CD4-positive, alpha-beta T cell treated with Interleukin-4 for 1 hour (primary cell): Measurements from ENCODE around the gene IER5.
"Not testable (repeated sequence)": the region's sequence is repeated elsewhere in the genome, so short reads cannot be mapped to it uniquely, and the experiment has no call there.

ENCODE experiments used
- DNase-seq, 2 donors: peaks; one replicate each; pipeline ENCODE4 v3.0.0-alpha.2; 2020 to 2022

Gene IER5

DNA sequence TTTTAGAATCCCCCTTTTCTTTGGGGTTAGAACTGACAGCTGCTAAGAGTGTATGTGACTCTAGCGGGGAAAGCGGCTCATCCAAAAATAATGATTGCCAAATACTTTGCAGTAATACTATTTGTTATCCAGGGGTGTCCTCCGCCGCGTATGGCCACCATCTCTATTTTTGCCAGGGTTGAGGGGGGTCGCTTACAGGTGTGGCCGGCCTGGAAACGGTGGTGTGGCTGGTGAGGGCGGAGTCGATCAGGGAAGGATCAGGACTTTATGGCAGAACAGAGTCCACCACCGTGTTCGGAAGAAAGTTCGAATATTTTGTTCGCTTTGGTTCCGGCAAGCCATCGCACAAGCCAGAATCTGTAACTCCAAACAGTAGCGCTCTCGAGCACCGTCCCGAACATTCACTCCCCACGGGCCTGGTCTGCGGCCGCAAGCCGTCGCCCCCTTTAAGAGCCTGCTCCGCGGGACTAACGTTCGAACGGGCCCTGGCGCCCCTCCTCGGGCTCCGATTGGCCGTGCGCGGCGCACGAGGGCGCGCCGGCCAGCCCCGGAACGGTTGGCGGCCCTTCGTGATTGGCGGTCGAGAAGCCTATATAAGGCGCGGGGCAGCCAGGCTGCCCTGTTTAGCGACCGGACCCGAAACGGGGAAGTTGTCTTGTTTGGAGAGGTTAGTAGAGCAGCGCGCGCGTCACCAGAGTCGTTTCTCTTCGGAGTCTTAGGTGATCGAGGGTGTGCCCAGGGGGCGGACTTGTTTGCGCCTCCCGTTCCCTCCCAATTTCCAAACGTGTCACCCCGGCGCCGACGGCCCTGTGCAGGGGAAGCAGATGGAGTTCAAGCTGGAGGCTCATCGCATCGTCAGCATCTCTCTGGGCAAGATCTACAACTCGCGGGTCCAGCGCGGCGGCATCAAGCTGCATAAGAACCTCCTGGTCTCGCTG lies at the start of gene IER5:
TSS of gene IER5 (plus strand) at position 622 of the 938 bp plus-strand sequence. CDS start at position 825, 203 bp downstream.
- DNase-seq = peak; percentile 98

DNA sequence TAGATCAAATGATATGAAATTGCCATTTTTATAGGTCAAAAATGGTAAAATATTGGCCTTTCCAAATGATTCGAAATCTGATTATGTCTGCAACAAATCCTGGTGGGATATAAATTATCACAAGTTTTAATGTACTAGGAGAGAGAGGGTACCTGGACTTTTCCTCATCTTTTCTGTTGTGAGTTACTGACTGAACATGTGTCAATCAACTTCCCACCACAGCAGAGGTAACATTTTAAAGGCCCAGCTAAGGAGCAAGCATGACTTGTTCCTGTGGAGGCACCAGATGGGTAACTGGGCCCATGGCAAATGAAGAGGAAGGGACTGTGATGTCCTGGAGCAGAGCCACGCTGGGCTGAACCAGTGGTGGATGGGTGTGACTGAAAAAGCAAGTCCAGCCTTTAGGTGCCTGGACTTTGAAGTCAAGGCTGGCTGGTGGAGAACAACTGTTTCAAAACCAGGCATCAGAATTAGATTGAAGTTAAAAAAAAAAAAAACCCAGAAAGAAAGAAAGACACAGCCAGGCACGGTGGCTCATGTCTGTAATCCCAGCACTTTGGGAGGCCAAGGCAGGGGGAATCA lies 48.1 kb upstream of the IER5 start:
- DNase-seq = no peak

DNA sequence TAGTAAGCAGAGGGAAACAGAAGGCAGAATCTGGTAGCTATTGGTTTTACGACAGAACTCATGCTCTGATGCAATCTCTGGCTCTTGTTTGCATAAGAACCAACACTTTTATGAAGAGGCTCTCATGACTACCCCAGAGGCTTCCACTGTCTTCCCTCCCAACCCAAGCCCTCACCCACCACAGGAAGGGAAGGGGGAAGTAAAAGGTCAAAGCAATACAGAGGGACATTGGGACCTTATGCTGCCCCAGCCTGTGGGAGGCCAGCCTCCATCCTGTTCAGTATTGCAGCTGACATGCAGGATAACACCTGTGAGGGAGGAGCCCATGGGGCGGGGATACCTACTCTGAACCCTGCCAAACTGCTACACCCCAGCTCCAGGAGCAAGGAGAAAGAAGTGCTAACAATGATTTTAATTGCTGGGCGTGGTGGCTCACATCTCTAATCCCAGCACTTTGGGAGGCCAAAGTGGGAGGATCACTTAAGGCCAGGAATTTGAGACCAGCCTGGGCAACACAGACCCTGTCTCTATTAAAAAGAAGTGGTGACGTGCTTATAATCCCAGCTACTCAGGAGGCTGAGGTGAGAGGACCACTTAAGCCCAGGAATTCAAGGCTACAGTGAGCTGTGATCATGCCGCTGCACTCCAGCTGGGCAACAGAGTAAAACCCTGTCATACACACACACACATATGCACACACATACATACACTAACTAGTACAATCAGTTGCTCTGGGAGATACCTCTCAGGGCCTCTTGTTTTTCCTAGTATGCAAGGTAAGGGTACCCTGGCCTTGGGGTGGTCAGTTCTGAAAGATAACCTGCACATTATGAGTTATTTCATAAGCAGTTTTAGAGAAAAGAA lies 45.2 kb upstream of the IER5 start:
- DNase-seq = peak in 1 of 2 donors; percentile 62

DNA sequence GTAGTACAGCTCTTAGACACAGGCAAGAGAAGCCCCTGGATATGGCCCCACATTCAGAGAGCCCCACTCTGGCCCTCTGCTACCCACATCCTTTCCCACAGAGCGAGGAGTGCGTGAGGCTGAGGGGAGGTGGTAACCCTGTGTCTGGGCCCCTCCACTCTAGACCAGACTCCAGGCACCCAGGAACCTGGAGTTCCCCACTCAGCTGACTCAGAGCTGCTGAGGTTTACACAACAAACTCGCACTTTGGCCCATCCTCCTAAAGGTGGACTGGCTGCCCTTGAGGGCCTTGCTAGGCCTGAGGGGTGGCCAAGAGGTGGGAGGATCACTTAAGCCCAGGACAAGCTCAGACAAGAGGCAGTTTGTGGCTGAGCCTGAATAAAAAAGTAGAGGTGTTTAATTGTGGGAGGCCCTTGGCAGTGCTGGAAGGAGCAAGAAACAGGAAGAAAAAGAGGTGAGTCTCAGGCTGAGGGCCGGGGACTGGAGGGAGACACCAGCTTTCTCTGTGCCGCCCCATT lies 44.0 kb upstream of the IER5 start:
- DNase-seq = peak in 1 of 2 donors; percentile 70

DNA sequence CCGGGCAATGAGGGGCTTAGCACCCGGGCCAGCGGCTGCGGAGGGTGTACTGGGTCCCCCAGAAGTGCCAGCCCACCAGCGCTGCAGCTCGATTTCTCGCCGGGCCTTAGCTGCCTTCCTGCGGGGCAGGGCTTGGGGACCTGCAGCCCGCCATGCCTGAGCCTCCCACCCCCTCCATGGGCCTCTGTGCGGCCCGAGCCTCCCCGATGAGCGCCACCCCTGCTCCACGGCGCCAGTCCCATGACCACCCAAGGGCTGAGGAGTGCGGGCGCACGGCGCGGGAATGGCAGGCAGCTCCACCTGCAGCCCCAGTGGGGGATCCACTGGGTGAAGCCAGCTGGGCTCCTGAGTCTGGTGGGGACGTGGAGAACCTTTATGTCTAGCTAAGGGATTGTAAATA lies 42.6 kb upstream of the IER5 start:
- DNase-seq = not testable (repeated sequence)

DNA sequence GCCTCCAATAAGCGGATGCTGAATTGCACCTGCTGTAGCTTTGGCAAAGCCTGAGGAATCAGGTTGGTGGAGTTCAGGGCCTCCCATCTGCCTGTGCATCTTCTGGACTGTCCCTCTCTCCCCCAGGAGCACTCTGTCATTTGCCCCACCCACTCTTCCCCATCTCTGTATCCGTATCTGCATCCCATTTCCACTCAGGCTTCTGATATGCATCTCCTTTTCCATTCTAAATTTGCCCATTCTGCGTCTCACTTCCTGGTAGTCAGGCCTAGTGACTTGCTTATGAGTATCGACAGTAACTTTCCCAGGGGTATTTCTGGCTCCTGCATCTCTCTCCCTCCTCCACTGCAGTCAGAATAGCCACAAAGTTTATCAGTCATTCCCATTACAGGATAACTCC lies 39.1 kb upstream of the IER5 start:
- no peak for DNase-seq

DNA sequence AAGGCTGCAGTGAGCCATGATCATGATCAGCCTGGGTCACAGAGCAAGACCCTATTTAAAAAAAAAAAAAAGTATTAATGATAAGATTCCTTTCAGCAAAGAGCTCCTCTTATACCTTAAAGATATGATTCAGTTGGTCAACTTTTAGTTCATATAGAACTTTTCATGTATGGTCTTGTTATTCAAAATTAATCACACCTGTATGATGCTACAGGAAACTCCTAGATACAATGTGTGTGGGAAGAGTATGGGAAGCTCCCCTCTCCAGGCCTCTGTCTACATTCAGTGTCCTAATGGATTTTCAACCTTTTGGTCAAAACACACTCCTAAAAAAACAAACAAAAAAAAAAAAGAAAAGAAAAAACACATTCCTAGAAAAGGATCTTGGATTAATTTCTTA lies 37.6 kb upstream of the IER5 start:
- no peak for DNase-seq

DNA sequence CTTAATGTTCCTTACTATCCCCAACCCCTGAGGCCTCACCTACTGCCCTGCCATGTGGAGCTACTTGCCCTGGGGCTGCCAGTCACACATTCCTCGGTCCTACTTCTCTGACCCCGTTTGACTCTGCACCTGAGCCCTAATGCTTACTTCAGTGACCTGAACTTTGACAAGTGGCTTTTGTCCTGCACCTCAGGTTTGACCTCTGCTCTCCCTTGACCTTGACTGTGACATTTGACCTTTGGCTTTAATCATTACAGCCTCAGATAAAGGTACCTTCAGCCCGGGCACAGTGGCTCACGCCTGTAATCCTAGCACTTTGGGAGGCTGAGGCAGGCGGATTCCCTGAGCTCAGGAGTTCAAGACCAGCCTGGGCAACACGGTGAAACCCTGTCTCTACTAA lies 31.9 kb upstream of the IER5 start:
- DNase-seq = no peak

DNA sequence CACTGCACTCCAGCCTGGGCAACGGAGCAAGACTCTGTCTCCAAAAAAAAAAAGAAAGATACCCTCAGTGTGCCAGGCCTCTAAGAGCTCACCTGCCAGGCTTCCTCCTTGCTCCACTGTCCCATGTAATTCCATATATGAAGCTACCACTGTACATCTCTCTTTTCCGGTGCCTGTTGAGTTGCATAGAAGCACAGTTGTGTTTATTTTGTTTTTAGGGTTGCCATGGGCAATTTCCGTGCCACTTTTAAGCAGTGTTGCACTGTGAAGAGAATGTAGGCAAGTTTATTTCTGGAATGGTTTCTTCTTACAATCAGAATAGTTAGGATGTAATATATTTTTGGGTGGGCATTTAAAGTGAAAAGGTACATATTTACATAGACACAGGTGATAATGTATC lies 31.4 kb upstream of the IER5 start:
- no peak for DNase-seq

DNA sequence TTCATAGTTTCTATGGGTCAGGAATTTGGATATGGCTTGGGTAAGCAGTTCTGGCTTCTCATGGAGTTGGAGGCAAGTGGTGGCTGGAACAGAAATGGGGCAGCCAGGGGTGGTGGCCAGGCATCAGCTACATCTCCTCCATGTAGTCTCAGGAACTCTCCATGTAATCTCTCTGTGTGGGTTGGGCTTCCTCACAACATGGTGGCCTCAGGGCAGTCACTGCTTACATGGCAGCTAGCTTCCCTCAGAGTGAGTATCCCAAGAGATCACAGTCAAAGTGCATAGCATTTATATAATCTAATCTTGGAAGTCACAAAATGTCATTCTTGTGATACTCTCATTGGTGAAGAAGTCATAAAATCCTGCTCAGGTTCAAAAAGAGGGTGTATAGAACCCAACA lies 29.1 kb upstream of the IER5 start:
- DNase-seq = no peak

DNA sequence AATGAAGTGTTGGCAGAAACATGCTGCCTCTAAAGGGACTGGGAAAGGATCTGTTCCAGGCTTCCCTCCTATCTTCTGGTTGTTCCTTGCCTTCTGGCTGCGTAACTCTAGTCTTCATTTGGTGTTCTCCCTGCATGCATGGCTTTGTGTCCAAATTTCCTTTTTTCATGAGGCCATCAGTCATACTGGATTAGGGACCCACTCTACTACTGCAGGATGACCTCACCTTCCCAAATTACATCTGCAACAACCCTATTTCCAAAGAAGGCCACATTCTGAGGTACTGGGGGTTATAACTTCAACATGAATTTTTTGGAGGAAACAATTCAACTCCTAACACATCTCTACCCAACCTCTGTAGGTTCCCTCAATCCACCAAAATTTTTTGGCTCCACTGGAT lies 28.4 kb upstream of the IER5 start:
- no peak for DNase-seq

DNA sequence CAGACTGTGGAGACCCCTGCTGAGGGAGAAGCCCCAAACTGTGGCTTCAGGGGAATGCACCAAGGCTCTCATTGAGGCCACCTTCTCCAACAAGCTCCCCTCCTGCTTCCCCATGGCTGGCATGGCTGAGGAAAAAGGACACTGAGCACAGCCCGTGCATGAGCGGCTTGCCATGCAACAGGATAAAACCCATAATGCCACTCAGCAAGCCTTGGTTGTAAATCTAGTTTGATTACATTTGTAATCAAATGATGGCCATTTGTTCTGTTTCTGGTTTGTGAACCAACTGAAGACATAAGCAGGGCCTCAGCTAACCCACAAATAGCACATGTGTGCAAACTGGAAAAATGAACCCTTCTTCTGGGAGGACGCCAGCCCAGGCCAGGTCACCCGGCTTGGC lies 27.6 kb upstream of the IER5 start:
- not testable (repeated sequence) for DNase-seq

DNA sequence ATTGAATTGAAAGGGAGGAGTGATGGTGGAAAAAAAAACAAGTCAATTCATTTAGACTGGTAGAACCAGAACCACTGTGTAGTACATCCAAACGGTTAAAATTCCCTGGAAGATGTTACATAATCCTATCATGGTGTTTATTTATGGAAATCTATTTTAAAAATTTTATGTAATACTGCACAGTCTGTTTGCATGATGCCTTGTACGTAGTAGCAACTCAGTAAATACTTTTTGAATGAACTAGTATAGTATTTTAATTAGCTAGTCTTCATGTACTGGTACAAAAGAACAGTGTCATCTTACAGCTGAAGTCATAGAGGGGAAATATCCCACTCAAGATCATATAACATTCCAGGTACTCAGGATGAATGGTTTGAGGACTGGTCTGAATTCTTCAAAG lies 27.0 kb upstream of the IER5 start:
- DNase-seq = no peak

DNA sequence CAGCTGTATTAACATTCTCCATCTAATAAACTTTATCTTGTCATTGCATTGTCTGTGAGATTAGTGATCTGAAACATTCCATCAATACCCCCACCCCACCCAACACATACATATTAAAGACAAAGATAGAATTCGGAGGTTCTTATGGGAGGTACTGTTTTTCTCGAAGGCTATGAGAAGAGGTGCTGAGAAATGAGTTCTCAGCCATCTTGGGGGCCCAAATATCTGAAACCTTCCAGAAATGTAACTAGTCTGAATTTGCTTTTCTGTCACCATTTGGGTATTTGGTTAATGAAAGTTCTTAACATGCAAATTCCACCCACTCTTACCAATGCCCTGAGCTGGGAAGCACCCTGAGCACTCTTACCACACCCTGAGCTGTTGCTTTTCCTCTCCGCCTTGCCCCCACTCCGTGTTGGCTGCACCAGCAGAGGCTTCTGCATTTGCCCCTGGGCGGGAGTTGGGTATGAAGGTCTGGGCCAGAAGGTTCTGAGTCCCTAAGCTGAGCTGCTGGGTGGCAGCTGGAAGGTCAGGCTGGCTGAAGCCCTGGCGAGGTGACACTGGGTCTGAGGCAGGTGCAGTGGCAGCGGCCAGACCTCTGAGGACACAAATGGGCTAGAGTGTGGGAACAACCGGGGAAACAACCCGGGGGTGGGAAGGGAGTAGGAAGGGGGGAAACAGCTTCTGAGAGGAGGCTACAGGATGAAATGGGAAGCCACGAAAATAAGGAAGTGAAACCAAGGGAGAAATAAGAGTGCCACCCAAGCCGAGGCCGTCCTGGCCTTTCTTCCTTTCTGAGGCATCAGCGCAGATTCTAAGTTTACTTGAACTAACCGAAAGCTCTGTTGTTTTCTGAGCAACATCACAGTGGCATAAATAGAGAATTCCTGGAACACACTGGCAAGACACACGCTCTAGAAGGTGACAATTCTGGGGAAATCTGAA lies 26.3 kb upstream of the IER5 start:
- DNase-seq = peak in 1 of 2 donors; percentile 66

DNA sequence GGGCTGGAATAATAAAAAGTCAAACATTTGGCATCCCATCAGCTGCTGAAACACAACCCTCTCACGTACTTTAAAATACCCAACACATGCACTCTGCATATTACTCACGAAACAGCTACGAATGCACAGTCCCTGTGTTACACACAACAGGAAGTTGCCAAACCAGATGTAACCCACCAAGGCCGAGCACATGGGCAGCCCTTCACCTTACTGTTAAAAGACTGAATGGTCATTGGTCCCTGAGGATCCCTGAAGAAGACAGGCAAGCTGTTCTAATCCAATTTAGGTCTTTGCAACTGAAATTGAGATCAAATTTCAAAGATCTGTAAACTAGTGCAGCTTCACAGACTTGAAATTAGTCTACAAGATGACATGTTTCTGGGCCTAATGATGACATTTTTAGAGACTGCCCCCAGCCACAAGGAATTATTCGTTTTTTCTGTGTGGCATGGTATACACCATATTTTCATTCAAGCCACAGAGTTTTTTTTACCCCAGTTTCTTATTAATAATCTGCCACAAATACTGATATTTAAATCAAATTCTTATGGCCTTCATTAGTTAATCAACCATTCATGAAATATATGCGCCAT lies 25.6 kb upstream of the IER5 start:
- peak; percentile 43 to 52 for DNase-seq

DNA sequence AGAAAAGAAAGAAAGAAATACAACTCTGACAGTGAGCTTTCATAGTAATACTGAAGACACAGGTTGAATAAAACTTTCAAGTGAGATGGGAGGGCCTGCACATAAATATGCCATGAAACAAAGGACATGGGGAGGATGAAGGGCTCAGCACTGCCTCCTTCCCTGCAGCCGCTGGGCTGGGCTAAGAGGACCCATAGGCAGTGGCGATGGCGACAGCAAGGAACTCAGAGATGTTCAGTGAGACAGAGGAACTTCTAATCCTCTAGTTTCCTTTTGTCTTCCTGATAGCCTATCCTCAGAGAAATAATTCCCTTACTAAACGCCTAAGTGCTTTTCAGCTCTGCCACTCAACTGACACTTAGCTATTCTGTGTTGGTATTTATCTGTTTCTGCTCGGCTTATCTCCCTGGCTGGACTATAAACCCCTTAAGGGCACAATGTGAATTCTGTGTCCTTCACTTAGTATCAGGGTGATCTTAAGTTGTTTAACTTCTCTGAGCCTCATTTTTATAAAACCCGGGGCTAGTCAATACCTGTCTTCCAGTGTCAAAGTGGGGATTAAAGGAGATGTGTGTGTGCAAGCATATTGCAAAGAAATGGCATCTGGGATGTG lies 24.4 kb upstream of the IER5 start:
- no peak for DNase-seq

DNA sequence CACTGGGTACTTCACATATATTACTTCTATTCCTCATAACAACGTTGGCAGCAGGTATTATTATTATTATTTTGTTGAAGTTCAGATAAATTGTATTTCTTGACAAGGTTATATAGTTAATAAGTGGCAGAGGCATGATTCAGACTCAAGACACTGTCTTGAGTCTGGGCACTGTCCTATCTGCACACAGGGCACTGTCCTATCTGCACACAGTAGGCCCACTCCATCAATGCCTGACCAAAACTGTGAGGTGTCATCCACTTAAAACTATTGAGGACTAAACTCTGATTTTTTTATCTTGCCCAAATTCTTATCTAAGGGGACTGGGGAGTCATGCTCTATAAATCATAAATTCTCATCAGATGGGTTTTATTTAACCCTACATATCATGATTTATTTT lies 23.8 kb upstream of the IER5 start:
- DNase-seq = no peak

DNA sequence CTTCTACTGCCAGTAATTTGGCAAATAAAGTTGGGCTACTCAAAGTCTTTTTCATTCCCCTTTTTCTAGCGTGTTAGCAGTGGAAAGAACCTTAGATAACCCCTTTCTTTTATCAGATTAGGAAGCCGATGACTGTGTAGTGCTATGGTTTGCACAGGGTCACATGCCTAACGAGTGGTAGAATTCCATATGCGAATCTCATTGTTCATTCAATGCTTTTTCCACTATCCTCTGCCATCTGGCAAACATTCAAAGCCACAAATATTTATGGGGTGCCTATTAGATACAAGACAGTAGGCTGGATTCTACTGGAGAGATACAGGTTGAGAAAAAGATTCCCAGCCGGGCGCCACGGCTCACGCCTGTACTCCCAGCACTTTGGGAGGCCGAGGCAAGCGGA lies 14.9 kb upstream of the IER5 start:
- no peak for DNase-seq

DNA sequence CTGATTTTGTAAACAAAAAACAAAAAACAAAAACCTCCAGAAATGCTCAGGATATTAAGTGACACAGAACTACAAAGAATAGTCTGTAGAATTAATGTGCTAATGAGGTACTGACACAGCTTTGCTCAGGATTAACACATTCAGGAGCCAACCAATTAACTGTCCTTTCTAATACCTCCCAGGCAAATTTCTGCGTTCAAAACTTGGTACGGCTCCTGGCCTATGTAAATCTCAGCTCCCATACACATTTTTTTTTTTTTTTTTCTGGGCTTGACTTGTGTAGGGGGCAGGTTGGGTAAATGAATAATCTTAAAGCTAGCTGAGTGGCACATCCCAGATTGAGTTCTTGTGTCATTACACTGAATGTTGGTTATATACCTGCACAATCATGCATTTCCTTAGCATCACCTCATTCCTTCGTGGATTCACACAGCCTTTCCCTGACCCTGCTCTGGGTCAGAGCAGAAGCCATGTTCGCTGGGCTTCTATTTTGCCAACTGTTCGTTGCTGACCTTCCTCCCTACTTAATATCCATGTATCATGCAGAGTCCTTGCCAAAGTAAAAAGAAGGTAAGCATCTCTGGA lies 12.6 kb upstream of the IER5 start:
- no peak for DNase-seq

DNA sequence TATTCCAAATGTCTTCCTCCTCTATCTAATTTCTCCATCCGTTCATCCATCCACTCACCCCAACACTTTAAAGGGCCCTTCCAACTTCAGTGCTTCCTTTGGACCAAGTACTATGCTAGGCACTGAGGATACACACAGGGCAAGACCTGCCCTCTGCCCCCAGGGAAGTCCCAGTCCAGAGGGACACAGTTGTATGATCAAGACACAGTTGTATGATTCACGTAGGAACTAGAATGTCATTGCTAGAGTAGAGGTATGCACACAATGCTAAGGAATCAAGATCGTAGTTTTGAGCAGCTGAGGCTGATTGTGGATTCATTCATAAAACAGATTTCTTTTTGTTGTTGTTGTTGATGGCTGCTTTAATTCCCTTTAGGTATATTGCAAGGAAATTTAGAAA lies 11.6 kb upstream of the IER5 start:
- no peak for DNase-seq
